Caco-2 (cell line): ENCODE results near the gene NFE2L2. TPM values are rescaled to one million over a fixed set of nuclear protein-coding genes. Genes with fewer than 3 reads are reported as not detected.

Experiments
- BruUV-seq: library from RNA; stranded (reverse); fragments of 400-500 nt; replicated peaks from 2 replicates; lab custom pipeline; 2021; lab: Mats Ljungman, UMichigan
- CTCF ChIA-PET: fragments of 300-600 bp; sonication (Branson Sonifier 250); formaldehyde crosslinking; loops from one replicate; lab custom pipeline; 2022; ENCODE audit warnings: antibody characterized with exemption; lab: Charles Lee
- POLR2A ChIA-PET: fragments of 300-600 bp; sonication (Branson Sonifier 250); formaldehyde crosslinking; loops from one replicate; lab custom pipeline; 2022; ENCODE audit warnings: antibody characterized with exemption; lab: Charles Lee
- DNase-seq, 2 experiments: peaks; one replicate each; pipeline versions ENCODE4 v3.0.0 to v3.0.0-alpha.2; 2020 to 2022
- H3K27me3 ChIP-seq: replicated peaks from 2 replicates; pipeline ENCODE4 v1.6.0; 2011; ENCODE audit warnings: low read length; ENCODE audit not compliant: control insufficient read depth, insufficient read depth
- H3K36me3 ChIP-seq: 2 replicates; pipeline ENCODE4 v1.5.1; 2011; ENCODE audit warnings: low read length; ENCODE audit not compliant: control insufficient read depth, insufficient read depth
- H3K4me1 ChIP-seq: fragments of 250-450 bp; sonication (Bioruptor Pico); 2 replicates; pipeline ENCODE4 v1.5.1; 2020; ENCODE audit warnings: mild to moderate bottlenecking
- H3K4me3 ChIP-seq: 2 replicates; pipeline ENCODE4 v1.5.1; 2011; ENCODE audit warnings: low read depth, mild to moderate bottlenecking, control low read depth, low read length
- H3K9me3 ChIP-seq: fragments of 250-450 bp; sonication (Bioruptor Pico); 2 replicates; pipeline ENCODE4 v1.5.1; 2020; ENCODE audit warnings: mild to moderate bottlenecking, moderate library complexity
- H3K27ac Mint-ChIP-seq: one replicate; pipeline ENCODE4 v1.8.0; 2022; ENCODE audit warnings: mixed read lengths; ENCODE audit not compliant: unreplicated experiment
- H3K27me3 Mint-ChIP-seq: one replicate; pipeline ENCODE4 v1.8.0; 2022; ENCODE audit warnings: mixed read lengths; ENCODE audit not compliant: insufficient read depth, unreplicated experiment
- H3K36me3 Mint-ChIP-seq: one replicate; pipeline ENCODE4 v1.8.0; 2022; ENCODE audit warnings: mild to moderate bottlenecking, mixed read lengths; ENCODE audit not compliant: insufficient read depth, unreplicated experiment
- H3K4me1 Mint-ChIP-seq: one replicate; pipeline ENCODE4 v1.8.0; 2022; ENCODE audit warnings: low read depth, mixed read lengths; ENCODE audit not compliant: unreplicated experiment
- H3K4me3 Mint-ChIP-seq: one replicate; pipeline ENCODE4 v1.8.0; 2022; ENCODE audit warnings: mild to moderate bottlenecking, moderate library complexity, mixed read lengths; ENCODE audit not compliant: unreplicated experiment
- H3K9me3 Mint-ChIP-seq: one replicate; pipeline ENCODE4 v1.8.0; 2022; ENCODE audit warnings: mixed read lengths; ENCODE audit not compliant: unreplicated experiment
- CTCF ChIP-seq, 2 experiments: fragments of 200-600 bp in 1 of 2; IDR thresholded peaks; 1 replicate in 1 of 2; 2 replicates in 1 of 2; pipeline versions ENCODE4 v1.5.1 to v1.8.0; 2011 to 2022; ENCODE audit warnings: antibody characterized with exemption in 1 of 2, control low read depth in 1 of 2, inconsistent platforms in 1 of 2, low read depth in 1 of 2, low read length in 1 of 2, mild to moderate bottlenecking in 1 of 2, moderate library complexity in 1 of 2; ENCODE audit not compliant: insufficient read depth in 1 of 2, severe bottlenecking in 1 of 2, unreplicated experiment in 1 of 2
- intact Hi-C: fragments of 100-400 bp; cut with micrococcal nuclease; formaldehyde crosslinking; loops from one replicate; pipeline ENCODE4 v1.10.0; 2022; ENCODE audit not compliant: unreplicated experiment
- total RNA-seq: library from RNA; stranded (reverse); gene quantifications from 2 replicates; pipeline ENCODE4 v1.2.3, GENCODE V29; 2022

The NFE2L2 gene
- total RNA-seq, 1 experiment from 2014 or later, result 75.7 TPM

- Histone ChIP-seq H3K27me3 (no peaks in the 10 kb centered on the region), H3K4me1 (peaks cover 3% of the 10 kb centered on the region; the same call in 1 of the 2 replicates), H3K9me3 (no peaks in the 10 kb centered on the region), H3K4me3 (no peak overlapping the region), H3K36me3 (no peaks in the 10 kb centered on the region; the same call in 1 of the 2 replicates)
- intact Hi-C loops, result no loop called here
- H3K4me1 Mint-ChIP-seq, result peaks cover 12% of the 10 kb centered on the region
- TF ChIP-seq CTCF (IDR thresholded peaks at IDR 0.05; ENCODE audit: insufficient read depth in 1 of 2, low read depth in 1 of 2, low read length in 1 of 2, severe bottlenecking in 1 of 2, unreplicated experiment in 1 of 2), result no peak
- no peak overlapping the region for H3K27ac Mint-ChIP-seq
- no peak for DNase-seq
- ChIA-PET CTCF (interaction anchor here (1.1 kb wide), 1 partner anchor 9 kb away, joined by 3 read pairs; no protein-coding TSS in a partner anchor), POLR2A (no interaction called here)
- H3K36me3 Mint-ChIP-seq, result no peaks in the 10 kb centered on the region
- no peaks in the 10 kb centered on the region for H3K27me3 Mint-ChIP-seq
- H3K4me3 Mint-ChIP-seq, result no peak overlapping the region
- H3K9me3 Mint-ChIP-seq, result no peaks in the 10 kb centered on the region
- no TSS peak for BruUV-seq
These were observed 27.2 kb upstream of the NFE2L2 start for GRCh38 chr2:177291701-177292100.

- no TSS peak for BruUV-seq
- Histone ChIP-seq H3K27me3 (no peaks in the 10 kb centered on the region), H3K9me3 (no peaks in the 10 kb centered on the region), H3K4me3 (no peak overlapping the region), H3K36me3 (no peaks in the 10 kb centered on the region; the same call in 1 of the 2 replicates), H3K4me1 (peaks cover 5% of the 10 kb centered on the region)
- POLR2A ChIA-PET, result no interaction called here
- intact Hi-C loops, result no loop called here
- no peak overlapping the region for H3K27ac Mint-ChIP-seq
- no peak for TF ChIP-seq CTCF (IDR thresholded peaks at IDR 0.05; ENCODE audit: insufficient read depth in 1 of 2, low read depth in 1 of 2, low read length in 1 of 2, severe bottlenecking in 1 of 2, unreplicated experiment in 1 of 2)
- H3K27me3 Mint-ChIP-seq, result no peaks in the 10 kb centered on the region
- H3K9me3 Mint-ChIP-seq, result no peaks in the 10 kb centered on the region
- no peaks in the 10 kb centered on the region for H3K36me3 Mint-ChIP-seq
- peaks cover 18% of the 10 kb centered on the region for H3K4me1 Mint-ChIP-seq
- no peak for DNase-seq
- no peak overlapping the region for H3K4me3 Mint-ChIP-seq
- CTCF ChIA-PET, result no interaction called here
These were observed 25.5 kb upstream of the NFE2L2 start for GRCh38 chr2:177289824-177290628.

- H3K4me3 Mint-ChIP-seq, result no peak overlapping the region
- ChIA-PET POLR2A (no interaction called here), CTCF (no interaction called here)
- no peaks in the 10 kb centered on the region for H3K36me3 Mint-ChIP-seq
- intact Hi-C loops, result no loop called here
- H3K4me3 ChIP-seq, result no peak overlapping the region
- peaks cover 9% of the 10 kb centered on the region for H3K4me1 ChIP-seq
- no peak for DNase-seq
- no peaks in the 10 kb centered on the region for H3K9me3 ChIP-seq
- no peaks in the 10 kb centered on the region for H3K9me3 Mint-ChIP-seq
- BruUV-seq, result no TSS peak
- no peak overlapping the region for H3K27ac Mint-ChIP-seq
- H3K36me3 ChIP-seq, result no peaks in the 10 kb centered on the region; the same call in 1 of the 2 replicates
- H3K27me3 ChIP-seq, result no peaks in the 10 kb centered on the region
- no peak for TF ChIP-seq CTCF (IDR thresholded peaks at IDR 0.05; ENCODE audit: insufficient read depth in 1 of 2, low read depth in 1 of 2, low read length in 1 of 2, severe bottlenecking in 1 of 2, unreplicated experiment in 1 of 2)
- no peaks in the 10 kb centered on the region for H3K27me3 Mint-ChIP-seq
- H3K4me1 Mint-ChIP-seq, result peaks cover 22% of the 10 kb centered on the region
These were observed 23.3 kb upstream of the NFE2L2 start for GRCh38 chr2:177287814-177288213.
